ENCODE measurements around the gene APOC3. TPM values are rescaled to one million over a fixed set of nuclear protein-coding genes. Genes with fewer than 3 reads are reported as not detected.
A peak's percentile ranks its signal among the peaks of the same experiment; 100 is the strongest.

Gene APOC3
- total RNA-seq: not detected in 3 replicates
- long read RNA-seq: 0 reads

DNA sequence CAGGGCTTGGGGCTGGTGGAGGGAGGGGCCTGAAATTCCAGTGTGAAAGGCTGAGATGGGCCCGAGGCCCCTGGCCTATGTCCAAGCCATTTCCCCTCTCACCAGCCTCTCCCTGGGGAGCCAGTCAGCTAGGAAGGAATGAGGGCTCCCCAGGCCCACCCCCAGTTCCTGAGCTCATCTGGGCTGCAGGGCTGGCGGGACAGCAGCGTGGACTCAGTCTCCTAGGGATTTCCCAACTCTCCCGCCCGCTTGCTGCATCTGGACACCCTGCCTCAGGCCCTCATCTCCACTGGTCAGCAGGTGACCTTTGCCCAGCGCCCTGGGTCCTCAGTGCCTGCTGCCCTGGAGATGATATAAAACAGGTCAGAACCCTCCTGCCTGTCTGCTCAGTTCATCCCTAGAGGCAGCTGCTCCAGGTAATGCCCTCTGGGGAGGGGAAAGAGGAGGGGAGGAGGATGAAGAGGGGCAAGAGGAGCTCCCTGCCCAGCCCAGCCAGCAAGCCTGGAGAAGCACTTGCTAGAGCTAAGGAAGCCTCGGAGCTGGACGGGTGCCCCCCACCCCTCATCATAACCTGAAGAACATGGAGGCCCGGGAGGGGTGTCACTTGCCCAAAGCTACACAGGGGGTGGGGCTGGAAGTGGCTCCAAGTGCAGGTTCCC lies at the start of gene APOC3:
Gene APOC3, plus strand, starts transcription at position 383 of the 659 bp plus-strand sequence. CDS start 676 bp downstream, outside the sequence.
- TF ChIP-seq, protein P1, sequence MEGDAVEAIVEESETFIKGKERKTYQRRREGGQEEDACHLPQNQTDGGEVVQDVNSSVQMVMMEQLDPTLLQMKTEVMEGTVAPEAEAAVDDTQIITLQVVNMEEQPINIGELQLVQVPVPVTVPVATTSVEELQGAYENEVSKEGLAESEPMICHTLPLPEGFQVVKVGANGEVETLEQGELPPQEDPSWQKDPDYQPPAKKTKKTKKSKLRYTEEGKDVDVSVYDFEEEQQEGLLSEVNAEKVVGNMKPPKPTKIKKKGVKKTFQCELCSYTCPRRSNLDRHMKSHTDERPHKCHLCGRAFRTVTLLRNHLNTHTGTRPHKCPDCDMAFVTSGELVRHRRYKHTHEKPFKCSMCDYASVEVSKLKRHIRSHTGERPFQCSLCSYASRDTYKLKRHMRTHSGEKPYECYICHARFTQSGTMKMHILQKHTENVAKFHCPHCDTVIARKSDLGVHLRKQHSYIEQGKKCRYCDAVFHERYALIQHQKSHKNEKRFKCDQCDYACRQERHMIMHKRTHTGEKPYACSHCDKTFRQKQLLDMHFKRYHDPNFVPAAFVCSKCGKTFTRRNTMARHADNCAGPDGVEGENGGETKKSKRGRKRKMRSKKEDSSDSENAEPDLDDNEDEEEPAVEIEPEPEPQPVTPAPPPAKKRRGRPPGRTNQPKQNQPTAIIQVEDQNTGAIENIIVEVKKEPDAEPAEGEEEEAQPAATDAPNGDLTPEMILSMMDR (IDR thresholded peaks at IDR 0.05): no peak
- Mint-ChIP-seq H3K27ac (ENCODE audit: unreplicated experiment) (peak within 1 kb of the TSS; percentile 32), H3K4me3 (ENCODE audit: unreplicated experiment) (no peak within 1 kb of the TSS), H3K36me3 (ENCODE audit: low read depth) (no peaks in the 10 kb centered on the region), H3K9me3 (ENCODE audit: low read depth) (no peaks in the 10 kb centered on the region), H3K4me1 (ENCODE audit: low read depth) (peaks cover 13% of the 10 kb centered on the region), H3K27me3 (ENCODE audit: low read depth) (no peaks in the 10 kb centered on the region)
- DNase-seq (ENCODE audit: low spot score): no peak

DNA sequence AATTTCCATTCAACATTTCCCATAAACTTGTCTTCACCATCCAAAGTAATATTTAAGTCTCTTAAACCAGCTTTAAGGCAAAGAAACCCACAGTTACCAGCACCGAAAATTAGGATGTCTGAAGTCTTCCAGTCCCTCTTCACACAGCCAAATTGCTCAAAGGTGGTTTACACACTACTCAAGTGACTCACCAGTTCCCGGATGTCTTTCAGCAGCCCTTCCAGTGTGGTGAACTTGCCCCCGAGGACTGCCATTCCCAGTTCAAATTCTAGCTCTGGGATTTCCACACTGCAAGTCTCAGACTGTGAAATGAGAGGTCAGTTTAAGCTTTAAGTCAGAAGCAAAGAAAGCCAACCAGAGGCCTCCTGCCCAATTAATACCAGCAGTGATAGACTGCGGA lies 47.0 kb upstream of the APOC3 start:
- no peak overlapping the region for H3K27ac Mint-ChIP-seq (ENCODE audit: unreplicated experiment)
- H3K4me1 Mint-ChIP-seq (ENCODE audit: low read depth): peaks cover 11% of the 10 kb centered on the region
- H3K9me3 Mint-ChIP-seq (ENCODE audit: low read depth): no peaks in the 10 kb centered on the region

DNA sequence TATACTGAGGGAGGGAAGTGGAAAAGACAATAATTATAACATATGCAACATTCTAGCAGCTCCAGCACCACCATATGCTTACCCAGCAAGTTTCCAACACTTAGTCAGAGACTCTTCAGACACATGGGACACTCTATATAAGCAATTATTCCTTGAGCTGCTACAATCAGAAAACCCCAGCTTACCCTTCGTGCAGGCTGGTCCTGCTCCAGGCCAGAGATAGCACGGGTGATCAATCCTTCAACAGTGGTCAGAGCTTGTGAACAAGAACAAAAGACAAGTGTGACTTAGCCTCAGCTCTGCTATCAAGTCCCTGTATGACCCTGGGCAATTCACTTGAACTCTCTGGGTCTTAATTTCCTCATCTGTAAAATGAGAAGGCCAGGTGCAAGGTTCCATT lies 43.4 kb upstream of the APOC3 start:
- Mint-ChIP-seq H3K9me3 (ENCODE audit: low read depth) (no peaks in the 10 kb centered on the region), H3K27ac (ENCODE audit: unreplicated experiment) (no peak overlapping the region), H3K4me1 (ENCODE audit: low read depth) (peaks cover 21% of the 10 kb centered on the region), H3K4me3 (ENCODE audit: unreplicated experiment) (peak overlapping the region; percentile 99), H3K36me3 (ENCODE audit: low read depth) (peaks cover 29% of the 10 kb centered on the region), H3K27me3 (ENCODE audit: low read depth) (no peaks in the 10 kb centered on the region)
- TF ChIP-seq, protein P1 (IDR thresholded peaks at IDR 0.05): no peak
- DNase-seq (ENCODE audit: low spot score): no peak

More for the DNA sequence above, 47.0 kb upstream of the APOC3 start:
- Mint-ChIP-seq H3K27me3 (ENCODE audit: low read depth) (no peaks in the 10 kb centered on the region), H3K36me3 (ENCODE audit: low read depth) (peaks cover 53% of the 10 kb centered on the region), H3K4me3 (ENCODE audit: unreplicated experiment) (no peak overlapping the region)
- no peak for DNase-seq (ENCODE audit: low spot score)
- TF ChIP-seq, protein P1 (IDR thresholded peaks at IDR 0.05): no peak

DNA sequence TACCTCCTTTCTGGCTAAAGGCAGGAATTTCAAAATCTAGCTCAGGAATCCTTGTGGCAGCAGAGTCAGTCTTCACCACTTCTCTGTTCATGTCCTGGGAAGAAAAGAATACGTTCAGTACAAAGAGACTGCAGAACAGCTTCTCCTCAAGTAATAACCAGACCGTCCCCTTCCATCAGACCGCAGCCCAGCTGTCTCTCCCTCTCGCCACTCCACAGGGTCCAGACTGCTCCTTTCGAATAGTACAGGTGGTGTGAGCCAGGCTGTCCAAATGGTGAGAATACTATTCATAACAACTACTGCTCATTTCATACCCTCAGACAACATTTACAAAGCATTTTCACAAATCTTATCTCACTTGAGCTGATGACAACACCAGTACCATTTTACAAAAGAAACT lies 42.7 kb upstream of the APOC3 start:
- TF ChIP-seq, protein P1 (IDR thresholded peaks at IDR 0.05): no peak
- H3K36me3 Mint-ChIP-seq (ENCODE audit: low read depth): peaks cover 26% of the 10 kb centered on the region
- H3K9me3 Mint-ChIP-seq (ENCODE audit: low read depth): no peaks in the 10 kb centered on the region

DNA sequence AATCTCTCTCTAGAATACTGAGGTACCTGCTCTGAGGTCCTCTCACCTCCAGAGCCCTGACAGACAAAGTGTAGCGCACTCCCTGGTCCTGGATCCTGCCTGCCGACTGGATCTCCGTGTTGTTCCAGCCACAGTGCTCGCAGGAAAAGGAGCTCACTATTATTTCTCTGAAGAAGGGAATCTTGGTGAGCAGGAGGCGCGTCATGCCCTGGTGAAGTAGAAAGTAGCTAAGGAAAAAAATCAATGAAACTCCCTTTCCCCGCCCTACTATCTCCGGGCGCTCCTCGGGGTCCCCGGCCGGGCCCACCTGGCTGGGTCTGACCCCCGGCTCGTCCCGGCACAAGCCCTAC lies 42.3 kb upstream of the APOC3 start:
- DNase-seq (ENCODE audit: low spot score): no peak
- H3K27me3 Mint-ChIP-seq (ENCODE audit: low read depth): no peaks in the 10 kb centered on the region

More for the DNA sequence above, 42.7 kb upstream of the APOC3 start:
- no peak for DNase-seq (ENCODE audit: low spot score)
- no peaks in the 10 kb centered on the region for H3K27me3 Mint-ChIP-seq (ENCODE audit: low read depth)
- H3K4me1 Mint-ChIP-seq (ENCODE audit: low read depth): peaks cover 22% of the 10 kb centered on the region
- H3K27ac Mint-ChIP-seq (ENCODE audit: unreplicated experiment): peak overlapping the region; percentile 79
- H3K4me3 Mint-ChIP-seq (ENCODE audit: unreplicated experiment): peak overlapping the region; percentile 99

More for the DNA sequence above, 42.3 kb upstream of the APOC3 start:
- peaks cover 22% of the 10 kb centered on the region for H3K4me1 Mint-ChIP-seq (ENCODE audit: low read depth)
- H3K27ac Mint-ChIP-seq (ENCODE audit: unreplicated experiment): peak overlapping the region; percentile 79
- TF ChIP-seq, protein P1 (IDR thresholded peaks at IDR 0.05): no peak
- H3K36me3 Mint-ChIP-seq (ENCODE audit: low read depth): peaks cover 22% of the 10 kb centered on the region
- H3K9me3 Mint-ChIP-seq (ENCODE audit: low read depth): no peaks in the 10 kb centered on the region
- H3K4me3 Mint-ChIP-seq (ENCODE audit: unreplicated experiment): peak overlapping the region; percentile 99
